Epithelial cell of proximal tubule (primary cell): ENCODE data around the gene BRSK1. TPM values are rescaled to one million over a fixed set of nuclear protein-coding genes. Genes with fewer than 3 reads are reported as not detected.
A peak's percentile ranks its signal among the peaks of the same experiment; 100 is the strongest.

ENCODE experiments used
- DNase-seq: peaks from one replicate; pipeline ENCODE4 v3.0.0-alpha.2; 2011; ENCODE audit warnings: low read depth
- H3K4me3 ChIP-seq: 2 replicates; pipeline ENCODE4 v1.5.1; 2011; ENCODE audit warnings: low read depth, mild to moderate bottlenecking, low read length
- total RNA-seq: library from RNA; depleted of rRNA; stranded (reverse); fragments of >200 nt; gene quantifications from 2 replicates; pipeline ENCODE4 v1.2.3, GENCODE V29; 2015
- TF ChIP-seq, protein P1 (sequence below): conservative IDR thresholded peaks from 2 replicates; pipeline ENCODE4 v1.5.1; 2012; ENCODE audit warnings: low read depth, mild to moderate bottlenecking, low read length

Gene BRSK1
- total RNA-seq, 1 donor from 2014 or later = 16.1 TPM

DNA sequence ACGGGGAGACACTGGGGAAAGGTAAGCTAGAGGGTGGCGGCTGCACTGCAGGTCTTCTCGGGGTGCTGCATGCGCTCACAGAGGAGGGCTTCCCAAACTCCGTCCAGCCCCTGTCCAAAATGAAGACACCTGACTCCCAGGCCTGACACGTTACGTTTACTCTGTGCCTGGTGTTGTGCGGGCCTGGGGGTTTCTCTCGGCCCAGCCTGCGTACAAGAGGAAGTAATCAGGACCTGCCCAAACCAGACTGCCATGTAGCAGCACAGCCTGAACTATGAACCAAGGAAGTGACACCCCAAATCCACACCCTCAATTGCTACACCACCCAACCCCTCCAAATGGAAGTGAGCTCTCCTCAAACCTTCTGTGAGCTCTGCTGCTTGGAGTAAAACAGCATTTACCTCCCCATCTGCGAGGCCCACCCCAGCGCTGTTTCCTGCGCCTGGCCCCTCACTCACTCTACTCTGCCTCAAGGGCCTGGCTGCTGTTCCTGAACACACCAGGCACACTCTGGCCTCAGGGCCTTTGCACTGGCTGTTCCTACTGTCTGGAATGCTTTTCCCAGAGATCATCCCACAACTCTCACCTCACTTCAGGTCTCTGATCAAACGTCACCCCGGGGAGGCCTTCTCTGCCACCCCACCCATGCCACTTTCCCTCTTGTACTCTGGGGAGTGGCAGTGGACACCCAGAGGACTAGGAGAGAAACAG lies 6.9 kb upstream of the BRSK1 start:
- no peak for DNase-seq
- H3K4me3 ChIP-seq = no peak overlapping the region
- TF ChIP-seq, protein P1, sequence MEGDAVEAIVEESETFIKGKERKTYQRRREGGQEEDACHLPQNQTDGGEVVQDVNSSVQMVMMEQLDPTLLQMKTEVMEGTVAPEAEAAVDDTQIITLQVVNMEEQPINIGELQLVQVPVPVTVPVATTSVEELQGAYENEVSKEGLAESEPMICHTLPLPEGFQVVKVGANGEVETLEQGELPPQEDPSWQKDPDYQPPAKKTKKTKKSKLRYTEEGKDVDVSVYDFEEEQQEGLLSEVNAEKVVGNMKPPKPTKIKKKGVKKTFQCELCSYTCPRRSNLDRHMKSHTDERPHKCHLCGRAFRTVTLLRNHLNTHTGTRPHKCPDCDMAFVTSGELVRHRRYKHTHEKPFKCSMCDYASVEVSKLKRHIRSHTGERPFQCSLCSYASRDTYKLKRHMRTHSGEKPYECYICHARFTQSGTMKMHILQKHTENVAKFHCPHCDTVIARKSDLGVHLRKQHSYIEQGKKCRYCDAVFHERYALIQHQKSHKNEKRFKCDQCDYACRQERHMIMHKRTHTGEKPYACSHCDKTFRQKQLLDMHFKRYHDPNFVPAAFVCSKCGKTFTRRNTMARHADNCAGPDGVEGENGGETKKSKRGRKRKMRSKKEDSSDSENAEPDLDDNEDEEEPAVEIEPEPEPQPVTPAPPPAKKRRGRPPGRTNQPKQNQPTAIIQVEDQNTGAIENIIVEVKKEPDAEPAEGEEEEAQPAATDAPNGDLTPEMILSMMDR = no peak

DNA sequence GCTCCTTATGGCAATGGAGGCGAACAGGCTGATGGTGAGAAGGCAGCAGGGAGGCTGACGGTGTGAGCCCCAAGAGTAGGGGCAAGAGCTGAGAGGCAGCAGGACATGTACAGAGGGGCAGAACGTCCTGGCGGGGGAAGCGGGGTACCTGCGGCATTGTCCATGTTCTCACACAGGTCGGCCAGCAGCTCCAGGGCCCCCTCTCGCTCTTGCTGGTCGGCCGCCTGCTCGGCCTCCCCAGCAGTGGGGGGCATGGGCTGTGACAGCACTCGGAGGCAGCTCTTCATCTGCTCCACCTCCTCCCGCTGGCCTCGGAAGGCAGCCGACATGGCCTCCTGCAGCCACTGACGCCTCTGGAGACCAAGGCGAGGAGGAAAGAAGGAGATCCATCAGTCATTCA lies 6.3 kb upstream of the BRSK1 start:
- H3K4me3 ChIP-seq = no peak overlapping the region
- TF ChIP-seq, protein P1 = no peak
- DNase-seq = no peak

DNA sequence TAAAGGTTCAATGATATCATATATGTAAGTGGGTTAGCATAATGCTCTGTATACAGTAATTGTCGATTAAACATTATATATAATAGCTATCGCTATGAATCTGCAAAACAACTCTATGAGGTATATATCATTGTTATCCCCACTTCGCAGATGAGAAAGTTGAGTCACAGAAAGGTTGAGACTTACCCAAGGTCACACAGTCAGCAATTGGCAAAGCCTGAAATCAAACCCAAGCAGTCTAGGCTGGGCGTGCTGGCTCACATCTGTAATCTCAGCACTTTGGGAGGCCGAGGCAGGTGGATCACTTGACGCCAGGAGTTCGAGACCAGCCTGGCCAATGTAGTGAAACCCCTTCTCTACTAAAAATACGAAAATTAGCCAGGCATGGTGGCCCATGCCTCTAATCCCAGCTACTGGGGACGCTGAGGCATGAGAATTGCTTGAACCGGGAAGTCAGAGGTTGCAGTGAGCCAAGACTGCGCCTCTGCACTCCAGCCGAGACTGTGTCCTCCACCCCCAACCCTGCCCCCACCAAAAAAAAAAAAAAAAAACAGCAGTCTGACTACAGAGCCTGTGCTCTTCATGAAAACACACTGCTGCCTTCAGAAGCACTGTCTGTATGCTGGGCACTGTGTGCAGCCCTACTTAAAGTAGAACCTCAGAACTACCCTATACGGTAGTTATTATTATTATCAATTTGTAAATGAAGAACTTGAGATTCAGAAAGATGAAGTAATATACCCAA lies 5.2 kb upstream of the BRSK1 start:
- DNase-seq = no peak
- TF ChIP-seq, protein P1 = no peak
- peak overlapping the region; percentile 96 for H3K4me3 ChIP-seq

DNA sequence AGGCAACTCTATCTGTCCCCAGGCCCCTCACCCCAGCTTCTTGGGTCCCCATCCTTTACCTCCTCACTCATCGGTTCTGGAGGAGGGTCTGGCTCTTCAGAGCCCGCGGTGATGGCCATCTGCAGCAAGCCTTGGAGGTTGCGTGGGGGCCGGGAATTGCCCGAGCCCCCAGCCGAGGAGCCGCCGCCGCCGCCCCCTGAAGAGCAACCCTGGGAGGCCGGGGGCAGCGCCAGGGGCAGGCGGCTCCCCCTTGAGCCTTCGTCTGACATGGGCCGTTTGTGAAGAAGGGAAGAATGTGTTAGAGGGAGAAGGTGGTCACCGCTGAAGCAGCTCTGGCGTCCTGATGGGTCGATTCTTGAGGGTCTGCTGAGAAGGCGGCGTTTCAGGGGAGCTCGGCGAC lies 4.5 kb upstream of the BRSK1 start:
- peak overlapping the region; percentile 96 for H3K4me3 ChIP-seq
- TF ChIP-seq, protein P1 = no peak
- no peak for DNase-seq

DNA sequence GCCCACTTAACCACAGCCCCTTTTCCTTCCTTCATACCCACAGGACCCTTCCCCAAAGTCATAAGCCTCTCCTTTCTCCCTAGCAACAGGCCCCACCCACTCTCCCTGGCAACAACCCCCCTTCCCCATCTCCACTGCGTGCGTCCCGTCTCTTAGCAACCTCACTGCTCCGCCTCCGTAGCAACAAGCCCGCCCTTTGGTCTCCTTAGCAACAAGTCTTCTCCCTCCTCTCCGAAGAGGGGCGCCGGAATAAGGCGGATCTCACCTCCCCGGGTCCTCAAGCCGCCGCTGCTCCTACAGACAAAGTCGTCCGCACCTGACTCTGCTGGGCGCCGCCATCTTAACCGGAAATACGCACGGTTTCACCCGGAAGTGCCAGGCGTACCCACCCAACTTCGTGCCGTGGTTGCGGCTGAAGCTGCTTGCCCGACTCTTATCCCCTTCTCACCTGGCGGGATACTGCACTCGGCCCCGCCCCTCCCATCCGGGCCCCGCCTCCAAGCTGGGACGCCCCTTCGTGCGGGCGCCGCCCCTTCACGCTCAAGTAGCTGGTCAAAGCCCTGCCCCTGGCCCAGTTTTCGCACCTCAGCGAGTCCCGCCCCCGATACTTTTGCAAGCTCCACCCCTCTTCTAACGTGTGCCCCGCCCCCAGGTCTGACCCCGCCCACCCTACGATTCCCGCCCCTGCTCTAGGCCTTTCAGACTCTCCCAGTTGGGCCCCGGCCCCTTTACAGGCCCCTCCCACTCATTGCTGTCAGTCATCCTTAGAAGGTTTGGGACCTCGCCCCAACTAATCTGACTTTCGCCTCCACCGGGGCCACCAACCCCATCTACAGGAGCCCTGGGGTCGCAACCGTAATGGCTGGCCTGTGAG lies 3.8 kb upstream of the BRSK1 start, which contains the start of gene HSPBP1:
Gene HSPBP1, minus strand, starts transcription at position 341 of the 874 bp plus-strand sequence. CDS start 502 bp downstream, outside the sequence.
- H3K4me3 ChIP-seq = peak within 1 kb of the TSS; percentile 96
- TF ChIP-seq, protein P1 = no peak
- peak; percentile 64 for DNase-seq

DNA sequence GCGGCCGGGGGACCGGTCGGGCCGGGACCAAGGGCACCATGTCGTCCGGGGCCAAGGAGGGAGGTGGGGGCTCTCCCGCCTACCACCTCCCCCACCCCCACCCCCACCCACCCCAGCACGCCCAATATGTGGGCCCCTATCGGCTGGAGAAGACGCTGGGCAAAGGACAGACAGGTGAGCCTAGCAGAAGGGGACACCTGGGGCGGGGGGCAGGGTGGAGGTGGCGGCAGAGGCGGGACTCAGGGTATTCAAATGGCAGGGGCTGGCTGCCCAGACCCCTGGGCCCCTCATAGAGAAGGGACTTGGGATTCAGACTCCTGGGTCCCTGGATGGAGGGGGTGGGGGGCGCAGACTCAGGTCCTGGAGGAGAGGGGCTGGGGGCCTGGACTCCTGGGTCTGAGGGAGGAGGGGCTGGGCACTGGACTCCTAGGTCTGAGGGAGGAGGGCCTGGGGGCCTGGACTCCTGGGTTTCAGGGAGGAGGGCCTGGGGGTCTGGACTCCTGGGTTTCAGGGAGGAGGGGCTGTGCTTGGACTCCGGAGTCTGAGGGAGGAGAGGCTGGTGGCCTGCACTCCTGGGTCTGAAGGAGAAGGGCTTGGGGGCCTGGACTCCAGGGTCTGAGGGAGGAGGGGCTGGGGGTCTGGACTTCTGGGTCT lies 735 bp downstream of the BRSK1 start:
- peak overlapping the region; percentile 11 for H3K4me3 ChIP-seq
- TF ChIP-seq, protein P1 = no peak
- DNase-seq = no peak
